Esophagus squamous epithelium (tissue), 4 donors: ENCODE data around the gene DCDC2B.

Experiments used
- POLR2A ChIP-seq, 4 donors: fragments of 450-650 bp; IDR thresholded peaks; one replicate each; pipeline ENCODE4 v1.6.1; 2017; ENCODE audit warnings: antibody characterized with exemption in 4 of 4, mild to moderate bottlenecking in 4 of 4, moderate library complexity in 3 of 4
- TF ChIP-seq, protein P1 (sequence below), 6 experiments: fragments of 450-650 bp in 4 of 6; fragments of 200-600 bp in 2 of 6; sonication (generic) in 2 of 6; IDR thresholded peaks; one replicate each; pipeline ENCODE4 v1.5.1; 2016 to 2019; ENCODE audit warnings: antibody characterized with exemption in 6 of 6, mild to moderate bottlenecking in 4 of 6, moderate library complexity in 4 of 6

DNA sequence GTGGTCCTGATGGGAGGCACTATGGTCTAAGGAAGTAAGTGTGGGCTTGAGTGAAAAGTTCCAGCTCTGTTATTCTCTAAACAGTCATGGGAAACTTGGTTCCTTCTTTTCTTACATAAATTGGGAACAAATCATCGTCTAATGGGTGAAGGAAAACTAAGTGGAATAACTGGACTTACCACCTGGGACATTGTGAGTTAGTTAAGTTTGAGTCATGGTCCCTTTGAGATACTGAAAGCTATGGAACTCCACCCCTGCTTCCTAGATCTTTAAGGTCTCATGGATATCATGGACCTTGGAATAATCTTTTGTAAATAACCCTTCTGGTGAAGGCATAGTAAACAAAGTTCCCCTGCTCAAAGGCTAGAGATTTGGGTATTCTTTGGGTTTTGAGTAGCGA is 45.5 kb upstream of the DCDC2B start:
- no peak for TF ChIP-seq POLR2A (IDR thresholded peaks at IDR 0.05)
- TF ChIP-seq, protein P1, sequence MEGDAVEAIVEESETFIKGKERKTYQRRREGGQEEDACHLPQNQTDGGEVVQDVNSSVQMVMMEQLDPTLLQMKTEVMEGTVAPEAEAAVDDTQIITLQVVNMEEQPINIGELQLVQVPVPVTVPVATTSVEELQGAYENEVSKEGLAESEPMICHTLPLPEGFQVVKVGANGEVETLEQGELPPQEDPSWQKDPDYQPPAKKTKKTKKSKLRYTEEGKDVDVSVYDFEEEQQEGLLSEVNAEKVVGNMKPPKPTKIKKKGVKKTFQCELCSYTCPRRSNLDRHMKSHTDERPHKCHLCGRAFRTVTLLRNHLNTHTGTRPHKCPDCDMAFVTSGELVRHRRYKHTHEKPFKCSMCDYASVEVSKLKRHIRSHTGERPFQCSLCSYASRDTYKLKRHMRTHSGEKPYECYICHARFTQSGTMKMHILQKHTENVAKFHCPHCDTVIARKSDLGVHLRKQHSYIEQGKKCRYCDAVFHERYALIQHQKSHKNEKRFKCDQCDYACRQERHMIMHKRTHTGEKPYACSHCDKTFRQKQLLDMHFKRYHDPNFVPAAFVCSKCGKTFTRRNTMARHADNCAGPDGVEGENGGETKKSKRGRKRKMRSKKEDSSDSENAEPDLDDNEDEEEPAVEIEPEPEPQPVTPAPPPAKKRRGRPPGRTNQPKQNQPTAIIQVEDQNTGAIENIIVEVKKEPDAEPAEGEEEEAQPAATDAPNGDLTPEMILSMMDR (IDR thresholded peaks at IDR 0.05) = no peak
